Endodermal cell (in vitro differentiated cells): Measurements from ENCODE around the gene SLC35F1. TPM values are rescaled to one million over a fixed set of nuclear protein-coding genes. Genes with fewer than 3 reads are reported as not detected.
A peak's percentile ranks its signal among the peaks of the same experiment; 100 is the strongest.

Source experiments
- DNase-seq: peaks from one replicate; pipeline ENCODE4 v3.0.0-alpha.2; 2017
- H3K27ac ChIP-seq: 2 replicates; pipeline ENCODE4 v1.5.1; 2013; ENCODE audit warnings: mild to moderate bottlenecking, low read depth, low read length, moderate library complexity
- H3K27me3 ChIP-seq: 2 replicates; pipeline ENCODE4 v1.6.1; 2013; ENCODE audit warnings: mild to moderate bottlenecking, low read length, moderate library complexity; ENCODE audit not compliant: insufficient read depth, control insufficient read depth, poor library complexity, severe bottlenecking
- H3K36me3 ChIP-seq: 2 replicates; pipeline ENCODE4 v1.7.0; 2013; ENCODE audit warnings: mild to moderate bottlenecking, low read length, moderate library complexity; ENCODE audit not compliant: control insufficient read depth, insufficient read depth
- H3K4me1 ChIP-seq: one replicate; pipeline ENCODE4 v1.7.0; 2013; ENCODE audit warnings: low read length; ENCODE audit not compliant: control insufficient read depth, insufficient read depth
- H3K4me3 ChIP-seq: 2 replicates; pipeline ENCODE4 v1.5.1; 2013; ENCODE audit warnings: mild to moderate bottlenecking, low read length, moderate library complexity
- H3K9ac ChIP-seq: 2 replicates; pipeline ENCODE4 v1.6.1; 2013; ENCODE audit warnings: mild to moderate bottlenecking, low read length, moderate library complexity; ENCODE audit not compliant: poor library complexity, severe bottlenecking; ENCODE audit errors: extremely low read depth
- H3K9me3 ChIP-seq: 2 replicates; pipeline ENCODE4 v1.6.1; 2013; ENCODE audit warnings: mild to moderate bottlenecking, low read length, moderate library complexity; ENCODE audit not compliant: control insufficient read depth
- H3K27ac Mint-ChIP-seq: 2 replicates; pipeline ENCODE4 v1.8.0; 2020; ENCODE audit warnings: mixed read lengths
- H3K27me3 Mint-ChIP-seq: 2 replicates; pipeline ENCODE4 v1.8.0; 2021; ENCODE audit warnings: mild to moderate bottlenecking, mixed read lengths; ENCODE audit not compliant: insufficient read depth
- H3K36me3 Mint-ChIP-seq: 2 replicates; pipeline ENCODE4 v1.8.0; 2020; ENCODE audit warnings: low read depth, mixed read lengths
- H3K4me1 Mint-ChIP-seq: 2 replicates; pipeline ENCODE4 v1.8.0; 2020; ENCODE audit warnings: mixed read lengths
- H3K4me3 Mint-ChIP-seq: 2 replicates; pipeline ENCODE4 v1.8.0; 2020; ENCODE audit warnings: mild to moderate bottlenecking, moderate library complexity, mixed read lengths
- H3K9me3 Mint-ChIP-seq: 2 replicates; pipeline ENCODE4 v1.8.0; 2020; ENCODE audit warnings: mild to moderate bottlenecking, mixed read lengths
- WGBS, 2 experiments: methylation state at CpG; one replicate each; pipeline versions ENCODE4 v1.1.5 to v1.1.7; 2013; ENCODE audit warnings: missing lambda C conversion rate in 2 of 2, mixed read lengths in 1 of 2; ENCODE audit not compliant: insufficient coverage in 1 of 2, insufficient read length in 1 of 2; 5-methylcytosine and 5-hydroxymethylcytosine counted together
- total RNA-seq, 2 donors: library from RNA; stranded (reverse); fragmentation: NEBNext Ultra II Directional in 1 of 2; extraction: Animal tissue kit (Norgen Biotek cat#: 25700) in 1 of 2; gene quantifications; 2 replicates in 1 of 2; 3 replicates in 1 of 2; pipeline ENCODE4 v1.2.1, GENCODE V29; 2021
- TF ChIP-seq, protein P1 (sequence below): fragments of 200-600 bp; sonication (generic); conservative IDR thresholded peaks from 2 replicates; pipeline ENCODE4 v1.5.0; 2021; ENCODE audit warnings: antibody characterized with exemption, mild to moderate bottlenecking

SLC35F1 gene
- total RNA-seq, 2 donors from 2014 or later, result 6.7 to 12.8 TPM

DNA sequence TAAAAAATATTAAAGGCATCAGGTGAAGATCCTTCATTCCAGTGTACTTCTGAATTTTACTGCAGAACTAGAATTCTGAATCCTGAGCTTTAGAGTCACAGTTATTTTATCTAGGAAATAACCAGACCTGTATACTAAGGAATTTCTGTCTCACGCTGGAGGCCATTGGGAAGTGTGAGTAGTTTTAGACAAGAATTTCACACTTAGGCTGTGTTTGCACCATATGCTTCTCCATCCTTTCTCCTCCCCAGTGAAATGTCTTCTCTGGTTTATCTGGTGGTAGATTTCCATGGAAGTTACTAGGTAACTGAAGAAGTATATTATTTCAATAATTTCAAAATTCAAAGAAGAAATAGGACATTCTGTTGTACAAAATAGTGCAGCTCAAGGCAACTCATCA, 83.1 kb downstream of the SLC35F1 start:
- no peak overlapping the region for H3K9ac ChIP-seq
- DNase-seq, result no peak
- Mint-ChIP-seq H3K4me1 (peaks cover 6% of the 10 kb centered on the region), H3K27me3 (no peaks in the 10 kb centered on the region), H3K36me3 (no peaks in the 10 kb centered on the region), H3K9me3 (no peaks in the 10 kb centered on the region), H3K27ac (no peak overlapping the region), H3K4me3 (no peak overlapping the region)
- TF ChIP-seq, protein P1, sequence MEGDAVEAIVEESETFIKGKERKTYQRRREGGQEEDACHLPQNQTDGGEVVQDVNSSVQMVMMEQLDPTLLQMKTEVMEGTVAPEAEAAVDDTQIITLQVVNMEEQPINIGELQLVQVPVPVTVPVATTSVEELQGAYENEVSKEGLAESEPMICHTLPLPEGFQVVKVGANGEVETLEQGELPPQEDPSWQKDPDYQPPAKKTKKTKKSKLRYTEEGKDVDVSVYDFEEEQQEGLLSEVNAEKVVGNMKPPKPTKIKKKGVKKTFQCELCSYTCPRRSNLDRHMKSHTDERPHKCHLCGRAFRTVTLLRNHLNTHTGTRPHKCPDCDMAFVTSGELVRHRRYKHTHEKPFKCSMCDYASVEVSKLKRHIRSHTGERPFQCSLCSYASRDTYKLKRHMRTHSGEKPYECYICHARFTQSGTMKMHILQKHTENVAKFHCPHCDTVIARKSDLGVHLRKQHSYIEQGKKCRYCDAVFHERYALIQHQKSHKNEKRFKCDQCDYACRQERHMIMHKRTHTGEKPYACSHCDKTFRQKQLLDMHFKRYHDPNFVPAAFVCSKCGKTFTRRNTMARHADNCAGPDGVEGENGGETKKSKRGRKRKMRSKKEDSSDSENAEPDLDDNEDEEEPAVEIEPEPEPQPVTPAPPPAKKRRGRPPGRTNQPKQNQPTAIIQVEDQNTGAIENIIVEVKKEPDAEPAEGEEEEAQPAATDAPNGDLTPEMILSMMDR, result no peak
- no peaks in the 10 kb centered on the region for H3K36me3 ChIP-seq
- no peaks in the 10 kb centered on the region for H3K9me3 ChIP-seq
- no peak overlapping the region for H3K27ac ChIP-seq
- H3K4me3 ChIP-seq, result no peak overlapping the region
- H3K27me3 ChIP-seq, result no peaks in the 10 kb centered on the region
- 67 to 80% methylated on average over 1 of the region's 1 CpG for WGBS, 2 experiments
- H3K4me1 ChIP-seq, result no peaks in the 10 kb centered on the region

DNA sequence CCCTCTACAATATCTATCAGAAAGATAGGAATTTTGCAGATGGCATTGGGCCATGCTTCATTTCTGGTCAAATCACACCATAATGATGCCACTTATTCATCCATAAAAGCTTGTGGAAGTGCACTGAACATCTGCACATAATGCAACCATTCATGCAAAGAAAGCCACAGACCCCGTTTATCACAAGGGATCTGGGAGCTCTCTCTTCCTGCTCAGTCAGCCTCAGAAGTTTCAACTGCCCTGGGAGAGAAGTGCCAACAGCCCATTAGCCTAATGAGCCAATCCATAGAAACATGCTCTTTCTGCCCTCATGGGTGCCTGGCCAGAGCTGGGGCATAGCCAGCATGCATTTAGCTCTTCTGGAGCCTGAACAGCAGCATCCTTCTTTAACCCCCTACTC, 85.8 kb downstream of the SLC35F1 start:
- no peak overlapping the region for H3K9ac ChIP-seq
- WGBS, 2 experiments, result 84% methylated on average over 1 of the region's 1 CpG; no CpG with 5 or more reads in 1 of the 2 experiments
- H3K4me1 ChIP-seq, result no peaks in the 10 kb centered on the region
- no peaks in the 10 kb centered on the region for H3K27me3 ChIP-seq
- Mint-ChIP-seq H3K27ac (no peak overlapping the region), H3K27me3 (no peaks in the 10 kb centered on the region), H3K36me3 (no peaks in the 10 kb centered on the region), H3K9me3 (peaks cover 11% of the 10 kb centered on the region), H3K4me3 (no peak overlapping the region), H3K4me1 (peaks cover 6% of the 10 kb centered on the region)
- TF ChIP-seq, protein P1, result no peak
- no peak for DNase-seq
- H3K4me3 ChIP-seq, result no peak overlapping the region
- H3K27ac ChIP-seq, result no peak overlapping the region
- H3K36me3 ChIP-seq, result no peaks in the 10 kb centered on the region
- H3K9me3 ChIP-seq, result no peaks in the 10 kb centered on the region

DNA sequence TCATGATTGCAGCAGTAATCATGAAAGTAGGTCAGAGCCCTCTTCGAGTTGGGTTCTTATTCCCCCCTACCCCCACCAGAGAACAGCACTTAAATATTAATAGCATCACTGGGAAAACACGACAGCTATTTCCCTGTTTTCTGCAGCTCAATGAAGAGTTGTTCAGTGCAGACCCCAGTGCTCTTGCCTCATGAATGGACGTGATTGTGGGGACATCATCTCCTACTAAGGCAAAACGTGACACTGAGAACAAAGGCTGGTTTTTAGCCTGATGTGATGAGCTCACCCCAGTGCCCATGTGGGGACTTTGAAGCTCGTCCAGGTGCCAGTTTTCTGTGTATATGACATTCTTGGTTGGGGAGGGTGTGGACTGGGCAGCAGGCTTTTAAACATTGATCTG, 105.9 kb downstream of the SLC35F1 start:
- Mint-ChIP-seq H3K4me3 (no peak overlapping the region), H3K4me1 (no peaks in the 10 kb centered on the region), H3K27ac (no peak overlapping the region), H3K36me3 (no peaks in the 10 kb centered on the region), H3K27me3 (no peaks in the 10 kb centered on the region), H3K9me3 (peaks cover 8% of the 10 kb centered on the region)
- H3K4me3 ChIP-seq, result no peak overlapping the region
- H3K27ac ChIP-seq, result peak overlapping the region; percentile 48
- WGBS, 2 experiments, result 83 to 84% methylated on average over 3 to 5 of the region's 5 CpGs
- DNase-seq, result no peak
- no peaks in the 10 kb centered on the region for H3K36me3 ChIP-seq
- H3K9me3 ChIP-seq, result peaks cover 12% of the 10 kb centered on the region
- no peaks in the 10 kb centered on the region for H3K4me1 ChIP-seq
- TF ChIP-seq, protein P1, result no peak
- H3K27me3 ChIP-seq, result no peaks in the 10 kb centered on the region
- H3K9ac ChIP-seq, result no peak overlapping the region
